Right kidney (tissue), 1 donor: ENCODE data around the gene STK38.
"Not testable (repeated sequence)": the region's sequence is repeated elsewhere in the genome, so short reads cannot be mapped to it uniquely, and the experiment has no call there.

Experiments
- DNase-seq: peaks from one replicate; pipeline ENCODE4 v3.0.0-alpha.2; 2016

STK38 gene

GRCh38 chr6:36488221-36488620, 59.1 kb downstream of the STK38 start:
- no peak for DNase-seq

DNA sequence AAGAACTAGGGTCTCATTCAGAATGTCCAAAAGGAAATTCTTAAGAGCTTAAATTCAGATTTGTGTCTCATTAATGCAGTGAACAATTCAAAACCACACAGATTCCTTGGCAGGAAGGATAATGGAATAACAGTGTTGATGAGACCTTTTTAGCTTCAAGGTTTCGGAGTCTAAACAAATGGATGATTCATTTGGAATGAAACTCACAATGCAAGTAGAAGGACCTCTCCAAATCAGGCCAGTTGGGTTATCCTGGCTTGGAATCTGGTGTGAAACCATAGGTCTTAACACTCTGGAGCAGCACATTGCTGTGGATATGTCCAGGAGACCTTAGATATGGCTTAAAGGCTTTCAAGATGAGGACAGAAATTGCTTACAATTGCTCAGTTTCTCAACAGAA, 59.6 kb downstream of the STK38 start:
- DNase-seq, result no peak

GRCh38 chr6:36484736-36485135, 62.5 kb downstream of the STK38 start:
- no peak for DNase-seq

- DNase-seq, result not testable (repeated sequence)
Observed at GRCh38 chr6:36483326-36483725, 64.0 kb downstream of the STK38 start.

DNA sequence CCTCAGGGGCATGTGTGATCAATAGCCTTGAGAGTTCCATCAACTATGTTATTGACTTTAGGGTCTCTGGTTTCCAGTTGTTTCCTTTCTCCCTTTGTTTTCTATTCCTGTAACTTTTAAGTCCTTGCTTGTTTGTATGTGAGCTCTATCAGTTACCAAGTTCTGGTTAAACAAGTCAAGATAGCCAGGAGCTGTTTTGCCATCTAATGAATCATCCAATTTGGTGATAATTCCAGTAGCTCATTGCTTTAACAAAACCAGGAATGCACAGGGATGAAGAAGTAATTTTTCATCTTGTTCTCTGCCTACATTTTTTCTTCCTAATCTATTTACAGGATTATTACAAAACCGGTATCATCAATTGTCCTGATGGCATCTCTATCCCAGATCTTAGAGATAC, 68.0 kb downstream of the STK38 start:
- DNase-seq, result no peak

GRCh38 chr6:36478051-36478526, 69.2 kb downstream of the STK38 start:
- no peak for DNase-seq

DNA sequence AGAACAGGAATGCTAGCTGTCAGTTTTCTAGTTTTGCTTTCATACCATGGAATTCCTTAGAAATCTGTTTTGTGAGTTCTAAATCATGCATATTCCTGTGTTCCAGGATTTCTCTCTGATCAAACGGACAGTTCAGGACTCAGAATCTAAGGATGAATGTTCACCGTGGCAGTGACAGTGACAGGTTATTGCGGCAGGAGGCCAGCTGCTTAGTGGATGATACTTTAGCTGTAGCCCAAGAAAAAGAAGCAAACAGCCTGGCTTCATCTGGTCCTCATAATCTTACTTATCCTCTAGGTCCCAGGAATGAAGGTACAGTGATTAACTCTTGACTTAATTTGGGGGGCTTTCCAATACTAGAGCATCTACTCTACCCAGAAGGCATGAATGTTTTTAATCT, 77.3 kb downstream of the STK38 start:
- DNase-seq, result no peak

DNA sequence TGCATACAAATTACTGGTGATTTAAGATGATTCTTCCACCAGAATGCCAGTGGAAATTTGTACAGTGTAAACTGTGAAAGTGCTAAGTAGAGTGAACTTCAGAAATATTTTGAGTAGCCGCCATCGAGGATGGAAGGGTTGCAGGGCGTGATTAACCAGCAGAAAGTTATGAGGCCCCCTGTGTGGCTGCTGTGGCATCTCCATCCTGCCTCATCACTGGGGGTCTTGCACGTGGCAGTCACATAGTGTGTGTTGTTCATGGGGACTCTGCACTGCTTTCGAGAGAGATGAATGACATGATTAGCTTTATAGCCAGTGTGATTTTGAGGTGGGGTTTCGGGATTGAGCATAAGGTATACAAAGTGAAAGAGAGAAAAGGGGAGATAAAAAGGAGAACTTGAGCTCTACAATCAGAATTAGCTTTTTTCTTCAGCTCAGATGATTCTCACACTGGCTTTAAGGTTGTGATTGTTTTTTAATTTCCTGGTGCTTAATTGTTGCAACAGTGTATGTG, 78.1 kb downstream of the STK38 start:
- no peak for DNase-seq

- DNase-seq, result no peak
Observed at GRCh38 chr6:36467625-36468024, 79.7 kb downstream of the STK38 start.

DNA sequence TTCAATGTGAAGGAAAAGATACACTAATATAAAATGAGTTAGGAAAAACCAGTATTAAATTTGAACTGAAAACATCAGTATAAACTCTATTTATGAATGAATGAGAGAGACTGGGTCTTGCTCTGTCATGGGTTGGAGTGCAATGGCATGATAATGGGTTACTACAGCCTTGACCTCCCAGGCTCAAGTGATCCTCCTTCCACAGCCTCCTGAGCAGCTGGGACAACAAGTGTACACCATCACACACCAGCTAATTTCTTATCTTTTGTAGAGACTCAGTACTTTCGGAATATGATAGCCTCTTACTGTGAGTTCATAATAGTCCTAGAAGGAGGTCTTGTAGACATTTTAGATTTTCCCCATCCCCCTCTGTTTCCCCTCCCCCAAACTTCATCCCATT, 83.0 kb downstream of the STK38 start:
- DNase-seq, result no peak

DNA sequence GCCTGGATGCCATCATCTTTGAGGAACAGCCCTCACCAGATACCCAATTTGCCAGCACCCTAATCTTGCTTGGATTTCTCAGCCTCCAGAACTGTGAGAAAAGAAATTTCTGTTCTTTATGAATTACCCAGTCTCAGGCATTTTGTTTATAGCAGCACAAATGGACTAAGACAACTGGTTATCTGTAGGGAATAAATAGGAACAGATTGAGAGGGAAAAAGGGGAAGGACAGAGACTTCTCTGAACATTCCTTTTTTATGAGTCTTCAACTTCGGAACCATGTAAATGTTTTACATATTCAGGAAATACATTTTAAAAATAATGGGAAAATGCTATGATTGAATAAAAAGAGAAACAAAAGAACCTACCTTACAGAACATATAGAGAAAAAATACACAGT, 83.6 kb downstream of the STK38 start:
- DNase-seq, result no peak

DNA sequence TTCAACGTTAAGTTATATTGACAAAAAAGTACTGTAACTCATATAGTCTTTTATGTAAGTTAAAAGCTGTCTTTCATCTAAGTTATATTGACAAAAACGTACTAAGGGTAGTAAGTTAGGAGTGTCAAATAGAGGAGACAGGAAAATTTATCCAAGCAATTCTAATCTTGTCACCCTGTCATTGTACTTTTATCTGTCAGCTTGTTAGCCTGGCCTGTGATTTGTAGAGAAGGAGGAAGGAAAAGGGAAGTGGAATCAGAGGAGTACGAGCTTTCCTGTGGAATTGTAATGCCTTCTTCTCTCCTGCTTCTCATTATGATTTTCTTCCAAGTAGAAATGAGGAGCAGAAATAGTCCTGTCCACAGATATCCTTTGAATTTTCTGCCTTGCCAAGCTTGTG, 85.6 kb downstream of the STK38 start:
- DNase-seq, result no peak

DNA sequence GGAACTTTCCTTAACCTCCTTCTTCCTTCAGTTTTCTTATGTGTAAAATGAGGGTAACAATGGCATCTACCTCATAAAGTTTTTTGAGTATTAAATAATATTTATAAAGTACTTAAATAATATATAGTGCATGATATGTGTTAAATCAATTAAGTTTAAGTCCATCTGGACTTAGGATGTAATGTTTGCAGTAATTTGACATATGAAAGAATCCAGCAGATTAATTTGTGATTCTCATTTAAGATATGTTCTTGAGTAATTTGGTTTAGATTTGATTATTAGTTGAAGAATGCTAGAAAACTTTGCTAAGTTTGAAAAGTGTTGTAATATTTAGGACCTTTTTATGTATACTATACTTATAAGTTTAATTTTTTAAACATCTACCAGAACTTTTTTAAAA, 86.4 kb downstream of the STK38 start:
- DNase-seq, result no peak

DNA sequence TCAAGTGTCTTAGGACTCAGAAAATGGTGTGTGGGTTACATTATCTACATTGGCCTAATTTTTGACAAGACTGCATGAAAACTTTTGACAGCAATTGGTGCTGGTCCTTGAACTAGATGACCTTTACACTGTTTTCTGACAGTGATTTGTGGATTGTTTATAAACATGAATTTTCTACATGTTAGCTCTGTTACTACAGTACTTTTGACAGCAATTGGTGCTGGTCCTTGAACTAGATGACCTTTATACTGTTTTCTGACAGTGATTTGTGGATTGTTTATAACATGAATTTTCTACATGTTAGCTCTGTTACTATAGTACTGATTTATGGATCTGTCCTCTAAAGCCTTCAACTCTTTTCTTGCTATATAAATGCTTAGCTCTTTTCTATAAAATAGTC, 87.8 kb downstream of the STK38 start:
- no peak for DNase-seq

DNA sequence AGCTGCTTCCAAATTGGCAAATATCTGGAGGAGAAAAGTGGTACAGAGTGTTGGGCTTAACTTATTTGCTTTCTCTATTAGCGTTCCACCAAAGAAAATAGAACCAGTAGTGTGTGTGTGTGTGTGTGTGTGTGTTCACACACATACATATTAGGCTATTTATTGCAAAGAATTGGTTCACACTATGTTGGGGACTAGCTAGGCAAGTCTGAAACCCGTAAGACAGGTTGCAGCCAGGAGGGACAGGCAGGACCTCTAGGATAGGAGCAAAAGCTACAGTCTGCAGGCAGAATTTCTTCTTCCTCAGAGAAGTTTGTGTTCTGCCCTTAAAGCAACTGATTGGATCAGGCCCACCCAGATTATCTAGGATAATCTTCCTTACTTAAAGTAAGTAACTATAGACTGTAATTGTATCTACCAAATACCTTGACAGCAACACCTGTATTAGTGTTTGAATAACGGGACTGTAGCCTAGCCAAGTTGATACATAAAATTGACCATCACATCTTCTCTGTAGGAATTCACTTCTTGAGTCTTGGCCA, 91.7 kb downstream of the STK38 start:
- DNase-seq, result no peak

DNA sequence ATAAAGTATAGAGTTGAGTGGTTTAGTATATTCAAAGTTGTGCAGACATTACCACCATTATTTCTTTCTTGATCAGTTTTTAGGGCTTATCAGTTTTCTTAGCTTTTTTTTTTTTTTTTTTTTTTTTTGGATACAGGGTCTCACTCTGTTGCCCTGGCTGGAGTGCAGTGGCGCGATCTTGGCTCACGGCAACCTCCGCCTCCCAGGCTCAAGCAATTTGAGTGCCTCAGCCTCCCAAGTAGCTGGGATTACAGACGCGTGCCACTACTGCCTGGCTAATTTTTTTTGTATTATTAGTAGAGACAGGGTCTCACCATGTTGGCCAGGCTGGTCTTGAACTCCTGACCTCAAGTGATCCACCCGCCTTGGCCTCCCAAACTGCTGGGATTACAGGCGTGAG, 94.4 kb downstream of the STK38 start:
- not testable (repeated sequence) for DNase-seq

GRCh38 chr6:36449173-36449572, 98.1 kb downstream of the STK38 start:
- DNase-seq, result not testable (repeated sequence)

GRCh38 chr6:36445621-36446020, 101.7 kb downstream of the STK38 start:
- no peak for DNase-seq

DNA sequence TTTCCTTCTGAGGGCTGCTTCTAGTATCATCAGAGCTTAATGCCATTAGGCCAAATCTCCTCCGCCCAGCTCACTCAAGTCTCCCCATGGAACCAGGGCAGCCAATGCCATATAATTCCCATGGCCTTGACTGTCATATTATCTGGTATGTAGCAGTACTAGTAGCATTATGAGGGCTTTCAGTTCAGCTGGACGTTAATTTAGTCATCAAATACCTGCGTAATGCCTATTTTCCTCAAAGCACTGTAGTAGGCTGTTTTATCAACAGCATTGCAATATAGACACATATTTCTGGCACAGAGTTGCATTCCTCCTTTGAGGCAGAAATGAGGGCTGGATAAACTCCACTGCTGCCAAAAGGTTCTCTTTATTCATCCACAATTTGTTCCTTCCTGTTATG, 102.8 kb downstream of the STK38 start:
- DNase-seq, result no peak
